AG09319 (cell line): ENCODE results near the gene FRG2.
"Not testable (repeated sequence)": the region's sequence is repeated elsewhere in the genome, so short reads cannot be mapped to it uniquely, and the experiment has no call there.

Experiments used
- DNase-seq: peaks from one replicate; pipeline ENCODE4 v3.0.0-alpha.2; 2010; ENCODE audit warnings: low read depth; ENCODE audit errors: extremely low read depth
- CTCF ChIP-seq: IDR thresholded peaks from 2 replicates; pipeline ENCODE4 v1.5.1; 2011; ENCODE audit warnings: low read depth, mild to moderate bottlenecking, inconsistent platforms, low read length, moderate library complexity

FRG2 gene

GRCh38 chr4:190019023-190019858, 7.8 kb downstream of the FRG2 start:
- no peak for TF ChIP-seq CTCF
- DNase-seq = no peak

GRCh38 chr4:190018201-190018920, 8.7 kb downstream of the FRG2 start:
- no peak for TF ChIP-seq CTCF
- DNase-seq = no peak

DNA sequence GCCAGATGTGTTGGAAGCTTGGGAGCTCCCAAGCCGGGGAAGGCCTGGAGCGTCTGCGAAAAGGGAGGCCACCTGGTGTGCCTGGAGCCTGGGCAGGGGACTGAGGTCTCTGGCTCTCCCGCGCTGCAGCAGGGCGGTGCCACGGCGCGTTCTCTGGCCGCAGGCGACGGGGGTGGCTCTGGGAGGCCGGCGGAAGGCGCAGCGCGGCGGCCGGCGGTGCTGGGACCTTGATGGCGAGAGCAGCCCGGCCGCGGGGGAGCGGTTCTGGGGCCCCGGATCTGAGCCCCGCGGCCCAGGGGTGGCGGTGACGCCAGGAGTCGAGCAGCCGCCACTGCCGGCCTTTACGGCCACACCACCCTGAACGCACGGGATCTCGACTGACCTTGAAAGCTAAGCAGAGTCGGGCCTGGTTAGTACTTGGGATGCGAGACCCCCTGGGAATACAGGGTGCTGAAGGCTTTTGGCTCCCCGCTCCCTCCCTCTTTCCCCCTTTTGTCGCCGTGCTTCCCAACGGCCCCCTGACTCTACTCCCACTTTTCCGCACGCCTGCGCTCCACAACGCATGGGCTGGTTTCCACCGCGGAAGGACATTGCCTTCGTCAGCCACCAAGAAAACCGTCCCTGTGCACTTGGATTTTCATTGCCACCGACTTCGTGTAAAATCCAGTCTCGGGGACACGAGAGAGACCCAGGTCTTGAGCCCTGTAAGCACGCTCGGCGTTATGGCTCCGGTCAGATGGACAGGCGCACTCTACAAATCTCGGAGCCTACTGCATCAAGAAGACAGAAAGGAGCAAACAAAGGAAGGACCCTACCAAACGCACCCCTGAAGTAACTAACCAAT, 9.5 kb downstream of the FRG2 start:
- no peak for TF ChIP-seq CTCF
- no peak for DNase-seq

GRCh38 chr4:190016369-190017289, 10.4 kb downstream of the FRG2 start:
- TF ChIP-seq CTCF = no peak
- no peak for DNase-seq

- no peak for TF ChIP-seq CTCF
Measured at GRCh38 chr4:190015538-190016368, 11.3 kb downstream of the FRG2 start.

GRCh38 chr4:190014771-190015537, 12.1 kb downstream of the FRG2 start:
- no peak for DNase-seq

More at GRCh38 chr4:190015538-190016368, 11.3 kb downstream of the FRG2 start:
- DNase-seq = no peak

GRCh38 chr4:189989941-189990340, 37.1 kb downstream of the FRG2 start:
- DNase-seq = not testable (repeated sequence)

More at GRCh38 chr4:190014771-190015537, 12.1 kb downstream of the FRG2 start:
- no peak for TF ChIP-seq CTCF
